ENCODE data around the gene CHST15. TPM values are rescaled to one million over a fixed set of nuclear protein-coding genes. Genes with fewer than 3 reads are reported as not detected.

Gene CHST15
- total and polyA plus RNA-seq, 8 donors, result 4.8 to 17.3 (median 12.4) TPM

DNA sequence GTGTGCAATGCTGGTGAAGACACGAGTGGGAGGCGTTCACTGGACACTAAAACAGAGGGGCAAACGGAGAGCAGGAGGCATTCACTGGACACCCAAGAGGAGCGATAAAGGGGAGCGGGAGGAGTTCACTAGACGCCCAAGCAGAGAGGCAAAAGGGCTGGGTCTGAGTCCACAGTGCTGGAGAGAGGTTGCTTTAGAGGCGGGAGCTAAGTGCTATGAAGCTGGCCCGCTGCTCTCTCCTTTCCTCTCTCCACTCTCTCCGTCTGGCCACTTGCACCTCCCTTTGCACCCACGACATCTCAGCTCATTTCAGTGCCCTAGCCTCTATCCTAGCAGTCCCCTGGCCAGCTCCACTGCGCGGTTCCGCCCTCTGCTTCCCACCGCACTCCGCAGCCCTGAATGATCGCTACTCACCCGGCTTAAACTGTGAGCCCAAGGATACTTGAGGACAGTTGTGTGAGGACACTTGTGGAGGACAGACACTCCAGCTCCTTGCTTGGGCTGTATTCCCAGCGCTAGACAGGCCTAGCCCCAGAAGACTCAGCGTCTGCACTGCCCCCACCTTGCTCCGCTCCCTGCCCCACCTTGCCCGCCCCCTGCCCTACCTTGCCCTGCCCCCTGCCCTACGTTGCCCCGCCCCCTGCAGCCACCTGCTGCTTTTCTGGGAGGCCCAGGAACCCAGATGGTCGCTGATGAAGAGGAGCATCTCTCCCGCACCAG, 123.0 kb downstream of the CHST15 start:
- Histone ChIP-seq H3K27me3 (peaks cover 0 to 32% (median 10%) of the 10 kb centered on the region in 4 donors), H3K4me3 (no peak overlapping the region), H3K36me3 (no peaks in the 10 kb centered on the region), H3K4me1 (no peaks in the 10 kb centered on the region), H3K27ac (no peak overlapping the region), H3K9me3 (no peaks in the 10 kb centered on the region)
- no peak for TF ChIP-seq CTCF (IDR thresholded peaks at IDR 0.05)
- intact Hi-C loops (cut with DNase I), result loop anchor here in 1 of 3 donors (10.0 kb wide), 1 partner anchor 386 kb away; no protein-coding TSS in a partner anchor
- FAIRE-seq (no peak), ATAC-seq (no peak), DNase-seq (no peak)
- WGBS, 2 donors, result 11 to 14% methylated on average over 23 to 25 of the region's 25 CpGs

- WGBS, 2 donors, result 7 to 8% methylated on average over 19 of the region's 19 CpGs
- peak; percentile 70 to 85 (median 77) for TF ChIP-seq CTCF (IDR thresholded peaks at IDR 0.05)
- Histone ChIP-seq H3K4me3 (no peak overlapping the region), H3K27ac (no peak overlapping the region), H3K4me1 (no peaks in the 10 kb centered on the region), H3K9me3 (no peaks in the 10 kb centered on the region), H3K27me3 (peaks cover 0 to 14% (median 4%) of the 10 kb centered on the region in 4 donors), H3K36me3 (no peaks in the 10 kb centered on the region)
- FAIRE-seq (no peak), DNase-seq (peak; percentile 29 to 89 (median 65)), ATAC-seq (peak; percentile 38 to 88 (median 87))
- intact Hi-C loops (cut with DNase I), result loop anchor here in 2 of 3 donors (5.0 kb wide), 2 partner anchors 380 to 385 kb away; no protein-coding TSS in a partner anchor
Observed at GRCh38 chr10:123967626-123968243, 125.7 kb downstream of the CHST15 start.

GRCh38 chr10:123966896-123967231, 126.5 kb downstream of the CHST15 start:
- Histone ChIP-seq H3K9me3 (no peaks in the 10 kb centered on the region), H3K36me3 (no peaks in the 10 kb centered on the region), H3K4me1 (no peaks in the 10 kb centered on the region), H3K27me3 (peaks cover 0 to 13% (median 4%) of the 10 kb centered on the region in 4 donors), H3K4me3 (no peak overlapping the region), H3K27ac (no peak overlapping the region)
- ATAC-seq (no peak), FAIRE-seq (no peak), DNase-seq (no peak)
- no peak for TF ChIP-seq CTCF (IDR thresholded peaks at IDR 0.05)
- 46 to 61% methylated on average over 7 of the region's 7 CpGs for WGBS, 2 donors
- intact Hi-C loops (cut with DNase I), result loop anchor here in 2 of 3 donors (5.0 kb wide), 2 partner anchors 380 to 385 kb away; no protein-coding TSS in a partner anchor

DNA sequence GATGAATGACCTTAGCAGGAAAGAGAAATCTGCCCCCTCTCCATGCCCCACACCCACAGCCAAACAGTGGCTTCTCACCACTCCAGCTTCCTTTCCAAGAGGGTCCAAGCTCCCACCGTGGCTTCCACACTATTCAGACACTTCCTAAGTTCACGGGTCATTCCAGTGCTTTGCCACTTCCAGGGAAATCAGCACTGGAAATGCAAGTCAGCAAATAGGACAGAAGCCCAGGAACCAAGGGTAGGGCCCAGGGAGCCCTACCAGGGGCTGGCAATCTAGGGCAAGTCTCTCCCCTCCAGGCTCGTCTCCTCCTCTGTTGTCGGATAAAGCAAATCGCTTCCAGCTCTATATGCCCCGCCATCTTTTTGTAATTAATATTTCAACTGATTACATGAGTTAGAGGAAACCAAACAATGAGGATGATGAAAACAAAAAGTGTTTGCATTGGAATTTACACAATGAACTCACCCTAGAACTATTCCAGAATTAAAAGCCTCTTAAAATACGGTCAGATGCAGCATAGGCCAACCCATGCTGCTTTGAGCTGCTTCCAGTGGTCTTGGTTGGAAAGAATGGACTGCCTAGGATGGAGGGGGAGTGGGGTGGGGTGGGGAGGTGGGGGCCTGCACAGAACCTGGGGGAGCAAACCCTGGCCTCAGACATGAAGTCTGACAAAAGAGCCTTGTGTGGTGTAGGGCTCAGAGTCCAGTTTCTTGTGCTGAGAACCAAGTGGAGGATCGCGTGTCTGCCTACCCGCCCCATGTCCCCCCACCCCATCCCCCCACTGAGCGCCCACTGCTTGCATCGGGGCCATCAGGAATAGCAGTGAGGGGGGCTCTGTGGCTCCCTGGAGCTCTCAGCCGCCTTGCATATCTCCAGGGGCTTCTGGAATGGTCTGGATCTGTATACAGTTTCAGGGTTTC, 127.2 kb downstream of the CHST15 start:
- TF ChIP-seq CTCF (IDR thresholded peaks at IDR 0.05), result no peak
- WGBS, 2 donors, result 41 to 48% methylated on average over 13 of the region's 13 CpGs
- Histone ChIP-seq H3K36me3 (no peaks in the 10 kb centered on the region), H3K4me1 (no peaks in the 10 kb centered on the region), H3K27ac (no peak overlapping the region), H3K27me3 (peaks cover 0 to 8% (median 4%) of the 10 kb centered on the region in 4 donors), H3K9me3 (no peaks in the 10 kb centered on the region), H3K4me3 (no peak overlapping the region)
- no peak for DNase-seq
- FAIRE-seq, result no peak
- intact Hi-C loops (cut with DNase I), result loop anchor here in 2 of 3 donors (5.0 kb wide), 2 partner anchors 379 to 384 kb away; no protein-coding TSS in a partner anchor
- no peak for ATAC-seq
